ENCODE data around the gene SASH1.

Gene SASH1

DNA sequence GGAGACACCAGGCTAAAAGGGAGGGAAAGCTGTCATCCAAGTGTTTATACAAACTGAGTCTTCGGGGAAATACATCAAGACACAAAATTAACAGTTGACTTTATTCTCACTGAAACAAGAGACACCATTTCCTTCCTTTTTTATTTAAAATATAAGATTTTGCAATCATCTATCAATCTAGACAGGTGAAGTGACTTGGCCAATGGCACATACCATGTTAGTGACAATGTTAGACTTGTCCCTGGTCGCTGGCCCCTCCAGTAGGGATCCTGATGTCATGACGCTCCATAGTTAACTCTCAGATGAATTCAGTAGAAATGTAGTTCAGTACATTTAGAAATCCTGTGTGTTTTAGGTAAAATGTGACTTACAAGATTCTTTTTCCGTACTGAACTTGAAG lies 2.9 kb downstream of the SASH1 start:
- TF ChIP-seq, protein P1, sequence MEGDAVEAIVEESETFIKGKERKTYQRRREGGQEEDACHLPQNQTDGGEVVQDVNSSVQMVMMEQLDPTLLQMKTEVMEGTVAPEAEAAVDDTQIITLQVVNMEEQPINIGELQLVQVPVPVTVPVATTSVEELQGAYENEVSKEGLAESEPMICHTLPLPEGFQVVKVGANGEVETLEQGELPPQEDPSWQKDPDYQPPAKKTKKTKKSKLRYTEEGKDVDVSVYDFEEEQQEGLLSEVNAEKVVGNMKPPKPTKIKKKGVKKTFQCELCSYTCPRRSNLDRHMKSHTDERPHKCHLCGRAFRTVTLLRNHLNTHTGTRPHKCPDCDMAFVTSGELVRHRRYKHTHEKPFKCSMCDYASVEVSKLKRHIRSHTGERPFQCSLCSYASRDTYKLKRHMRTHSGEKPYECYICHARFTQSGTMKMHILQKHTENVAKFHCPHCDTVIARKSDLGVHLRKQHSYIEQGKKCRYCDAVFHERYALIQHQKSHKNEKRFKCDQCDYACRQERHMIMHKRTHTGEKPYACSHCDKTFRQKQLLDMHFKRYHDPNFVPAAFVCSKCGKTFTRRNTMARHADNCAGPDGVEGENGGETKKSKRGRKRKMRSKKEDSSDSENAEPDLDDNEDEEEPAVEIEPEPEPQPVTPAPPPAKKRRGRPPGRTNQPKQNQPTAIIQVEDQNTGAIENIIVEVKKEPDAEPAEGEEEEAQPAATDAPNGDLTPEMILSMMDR (IDR thresholded peaks at IDR 0.05; ENCODE audit: extremely low read depth, insufficient read depth, missing control alignments) = no peak
- in situ Hi-C loops (cut with MboI; ENCODE audit: low pct_unique_long_range_greater_than_20kb, low sequenced_read_pairs, unreplicated experiment) = no loop called here
- no peak for DNase-seq (ENCODE audit: low spot score)

DNA sequence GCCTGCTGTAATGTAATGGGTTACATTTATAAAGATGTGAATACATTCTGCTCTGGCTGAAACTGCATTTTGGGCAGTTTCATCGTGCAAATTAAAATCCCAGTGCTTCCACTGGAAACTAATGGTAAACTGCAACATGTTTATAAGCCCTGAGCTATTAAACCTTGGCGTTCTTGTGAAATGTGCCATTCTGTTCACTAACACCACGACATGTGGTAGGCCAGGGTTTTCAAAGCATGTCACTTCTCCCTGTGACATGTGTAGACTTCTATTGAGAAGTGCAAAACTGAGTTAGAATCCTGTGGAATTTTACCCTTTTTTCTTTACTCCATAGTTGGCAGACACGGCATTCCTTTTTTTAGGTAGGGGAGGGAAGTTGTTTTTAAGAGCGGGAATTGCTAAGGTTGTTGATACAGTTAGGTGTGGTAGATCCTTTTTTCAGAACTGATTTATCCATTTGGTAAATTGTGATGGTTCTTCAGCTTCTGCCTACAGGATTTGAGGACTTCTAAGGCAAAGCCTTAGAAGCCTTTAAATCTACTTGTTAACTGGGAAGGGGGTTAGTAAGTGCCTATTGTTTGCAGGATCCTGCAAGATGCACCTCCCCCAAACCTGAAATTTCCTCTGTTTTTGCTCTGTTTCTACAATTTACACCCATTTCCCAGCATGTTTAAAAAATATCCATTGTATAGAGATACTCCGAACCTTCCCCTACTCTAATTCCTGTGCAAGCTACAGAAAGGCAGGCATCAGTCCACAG lies 4.2 kb downstream of the SASH1 start:
- in situ Hi-C loops (cut with MboI; ENCODE audit: low pct_unique_long_range_greater_than_20kb, low sequenced_read_pairs, unreplicated experiment) = no loop called here
- TF ChIP-seq, protein P1 (IDR thresholded peaks at IDR 0.05; ENCODE audit: extremely low read depth, insufficient read depth, missing control alignments) = no peak
- no peak for DNase-seq (ENCODE audit: low spot score)

DNA sequence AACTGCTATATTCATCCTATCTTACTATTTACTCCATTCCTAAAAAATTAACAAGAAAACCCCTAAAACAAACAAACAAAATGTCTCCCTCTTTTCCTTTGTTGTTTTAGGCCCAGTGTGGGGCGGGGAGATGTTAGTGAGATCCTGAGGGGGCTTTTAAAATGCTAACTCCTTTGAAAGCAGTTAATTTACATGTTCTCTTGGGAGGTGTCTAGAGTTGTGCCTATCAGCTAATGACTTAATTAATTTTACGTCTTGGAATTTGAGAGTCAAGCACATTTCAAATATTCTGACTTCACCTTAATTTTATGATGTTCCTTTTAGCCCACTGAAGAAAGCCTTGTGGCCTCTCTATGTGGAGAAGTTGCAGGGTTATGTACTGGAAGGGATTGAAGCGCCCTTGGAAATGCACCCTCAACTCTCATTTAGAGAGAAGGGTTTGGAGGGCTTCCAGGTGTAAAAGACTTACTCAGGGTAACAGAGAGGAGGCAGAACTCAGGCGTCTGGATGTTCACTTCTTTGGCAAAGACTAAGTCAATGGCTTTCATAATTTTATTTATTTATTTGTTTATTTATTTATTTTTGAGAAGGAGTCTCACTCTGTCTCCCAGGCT lies 4.9 kb downstream of the SASH1 start:
- TF ChIP-seq, protein P1 (IDR thresholded peaks at IDR 0.05; ENCODE audit: extremely low read depth, insufficient read depth, missing control alignments) = no peak
- in situ Hi-C loops (cut with MboI; ENCODE audit: low pct_unique_long_range_greater_than_20kb, low sequenced_read_pairs, unreplicated experiment) = no loop called here

DNA sequence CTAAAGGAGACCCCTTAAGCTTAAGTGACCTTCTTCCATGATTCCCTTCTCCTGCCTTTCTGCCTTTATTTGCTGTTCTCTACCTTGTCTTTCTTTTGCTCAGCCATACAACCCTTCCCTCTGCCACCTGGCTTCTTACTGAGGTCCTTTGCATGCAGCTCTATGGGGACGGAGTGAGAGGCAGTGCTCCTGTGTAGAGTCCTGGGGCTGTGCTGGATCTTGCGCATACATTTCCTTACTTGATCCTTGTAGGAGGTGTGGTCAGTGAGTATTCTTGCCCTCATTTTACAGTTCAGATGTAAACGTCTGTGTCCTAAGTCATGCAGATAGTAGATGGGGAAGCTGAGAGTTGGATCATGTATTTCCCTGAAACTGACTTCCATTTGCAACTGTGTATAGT lies 5.7 kb downstream of the SASH1 start:
- TF ChIP-seq, protein P1 (IDR thresholded peaks at IDR 0.05; ENCODE audit: extremely low read depth, insufficient read depth, missing control alignments) = no peak
- in situ Hi-C loops (cut with MboI; ENCODE audit: low pct_unique_long_range_greater_than_20kb, low sequenced_read_pairs, unreplicated experiment) = no loop called here

More for the DNA sequence above, 4.9 kb downstream of the SASH1 start:
- no peak for DNase-seq (ENCODE audit: low spot score)

DNA sequence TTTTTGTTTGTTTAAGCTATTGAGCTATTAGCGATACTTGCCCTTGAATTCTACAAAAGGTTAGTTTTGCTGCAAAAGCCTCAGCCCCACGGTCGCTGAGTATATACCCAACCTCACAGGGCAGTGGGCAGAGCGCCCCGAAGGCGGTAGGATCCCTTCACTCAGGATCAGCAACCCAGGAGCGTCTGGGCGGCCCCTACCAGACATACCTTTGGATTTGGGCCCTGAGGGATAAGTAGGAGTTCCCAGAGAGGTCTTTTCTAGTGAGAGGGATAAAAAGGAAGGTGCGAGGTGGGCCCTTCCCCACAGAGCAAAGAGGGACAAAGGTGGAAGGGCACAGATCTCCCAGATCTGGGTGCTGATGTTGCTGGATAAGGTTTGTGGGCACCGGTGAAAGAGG lies 6.1 kb downstream of the SASH1 start:
- TF ChIP-seq, protein P1 (IDR thresholded peaks at IDR 0.05; ENCODE audit: extremely low read depth, insufficient read depth, missing control alignments) = no peak

More for the DNA sequence above, 5.7 kb downstream of the SASH1 start:
- DNase-seq (ENCODE audit: low spot score) = no peak

DNA sequence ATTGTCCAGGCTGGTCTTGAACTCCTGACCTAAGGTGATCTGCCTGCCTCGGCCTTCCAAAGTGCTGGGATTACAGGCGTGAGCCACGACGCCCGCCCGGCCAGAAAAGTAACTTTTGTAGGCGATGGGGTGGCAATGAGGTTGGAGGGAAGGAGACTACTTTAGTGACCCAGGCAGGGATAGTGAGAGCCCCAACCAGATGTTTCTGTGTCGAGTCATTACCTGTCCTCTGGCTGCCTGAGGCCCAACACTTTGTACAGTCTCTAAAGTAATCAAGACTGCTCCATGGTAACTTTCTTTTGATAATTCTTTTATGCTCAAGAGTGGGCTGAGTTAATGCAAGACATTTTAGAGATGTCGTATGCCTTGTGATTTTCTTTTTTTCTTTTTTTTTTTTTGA lies 6.8 kb downstream of the SASH1 start:
- TF ChIP-seq, protein P1 (IDR thresholded peaks at IDR 0.05; ENCODE audit: extremely low read depth, insufficient read depth, missing control alignments) = no peak
- in situ Hi-C loops (cut with MboI; ENCODE audit: low pct_unique_long_range_greater_than_20kb, low sequenced_read_pairs, unreplicated experiment) = no loop called here
- no peak for DNase-seq (ENCODE audit: low spot score)

More for the DNA sequence above, 6.1 kb downstream of the SASH1 start:
- in situ Hi-C loops (cut with MboI; ENCODE audit: low pct_unique_long_range_greater_than_20kb, low sequenced_read_pairs, unreplicated experiment) = no loop called here
- no peak for DNase-seq (ENCODE audit: low spot score)
